CD4-positive, CD25-positive, alpha-beta regulatory T cell (primary cell): Measurements from ENCODE around the gene ZNF787. TPM values are rescaled to one million over a fixed set of nuclear protein-coding genes. Genes with fewer than 3 reads are reported as not detected.

Source experiments
- ATAC-seq, 2 donors: fragments of 150-1000 bp; cut with Tn5 transposase; one replicate each; pipeline ENCODE4 v1.10.0; 2021; ENCODE audit warnings: low read depth in 2 of 2, moderate number of reproducible peaks in 2 of 2, moderate library complexity in 1 of 2
- DNase-seq, 3 donors: peaks; one replicate each; pipeline versions ENCODE4 v3.0.0 to v3.0.0-alpha.2; 2012 to 2022; ENCODE audit warnings: mixed read lengths in 1 of 3
- H3K27ac ChIP-seq: one replicate; pipeline ENCODE4 v1.7.0; 2013; ENCODE audit warnings: mild to moderate bottlenecking, low read length; ENCODE audit not compliant: insufficient read depth, poor library complexity, severe bottlenecking
- H3K27me3 ChIP-seq: one replicate; pipeline ENCODE4 v1.7.0; 2013; ENCODE audit warnings: low read length; ENCODE audit not compliant: control insufficient read depth, insufficient read depth
- H3K36me3 ChIP-seq: one replicate; pipeline ENCODE4 v1.7.0; 2013; ENCODE audit warnings: mild to moderate bottlenecking, low read length, moderate library complexity; ENCODE audit not compliant: control insufficient read depth, insufficient read depth
- H3K4me1 ChIP-seq: 2 replicates; pipeline ENCODE4 v1.7.0; 2013; ENCODE audit warnings: mild to moderate bottlenecking, low read length; ENCODE audit not compliant: insufficient read depth, control insufficient read depth, poor library complexity, severe bottlenecking
- H3K4me3 ChIP-seq: one replicate; pipeline ENCODE4 v1.7.0; 2013; ENCODE audit warnings: low read depth, mild to moderate bottlenecking, low read length, moderate library complexity
- H3K9me3 ChIP-seq, 2 experiments: 1 replicate in 1 of 2; 2 replicates in 1 of 2; pipeline ENCODE4 v1.7.0; 2013; ENCODE audit warnings: low read length in 2 of 2, mild to moderate bottlenecking in 1 of 2, moderate library complexity in 1 of 2; ENCODE audit not compliant: control insufficient read depth in 2 of 2
- H3K27ac Mint-ChIP-seq, 3 donors: one replicate each; pipeline ENCODE4 v1.8.0; 2020 to 2022; ENCODE audit warnings: mild to moderate bottlenecking in 3 of 3, mixed read lengths in 3 of 3, moderate library complexity in 2 of 3
- H3K27me3 Mint-ChIP-seq: one replicate; pipeline ENCODE4 v1.8.0; 2022; ENCODE audit warnings: mild to moderate bottlenecking, mixed read lengths
- H3K36me3 Mint-ChIP-seq: one replicate; pipeline ENCODE4 v1.8.0; 2020; ENCODE audit warnings: mixed read lengths
- H3K4me1 Mint-ChIP-seq, 4 donors: one replicate each; pipeline ENCODE4 v1.8.0; 2020 to 2022; ENCODE audit warnings: mixed read lengths in 4 of 4, mild to moderate bottlenecking in 1 of 4
- H3K4me3 Mint-ChIP-seq, 4 donors: one replicate each; pipeline ENCODE4 v1.8.0; 2020 to 2022; ENCODE audit warnings: mild to moderate bottlenecking in 4 of 4, mixed read lengths in 4 of 4, moderate library complexity in 3 of 4
- H3K9me3 Mint-ChIP-seq, 7 donors: one replicate each; pipeline ENCODE4 v1.8.0; 2020 to 2022; ENCODE audit warnings: mixed read lengths in 7 of 7, mild to moderate bottlenecking in 3 of 7, moderate library complexity in 2 of 7
- polyA plus RNA-seq, 4 donors: library from polyadenylated mRNA; unstranded; fragments of 300-500 nt; fragmentation: Illumina TruSeq; gene quantifications; one replicate each; pipeline ENCODE4 v1.2.3, GENCODE V29; 2021
- total RNA-seq: library from RNA; stranded (reverse); gene quantifications from one replicate; pipeline ENCODE4 v1.2.3, GENCODE V29; 2022

ZNF787 gene
- total and polyA plus RNA-seq, 5 donors from 2014 or later = 0.73 to 21.4 (median 1.5) TPM

- H3K4me1 ChIP-seq = no peaks in the 10 kb centered on the region
- no peak overlapping the region for H3K4me3 Mint-ChIP-seq
- H3K4me3 ChIP-seq = no peak overlapping the region
- peaks cover 30% of the 10 kb centered on the region for H3K36me3 Mint-ChIP-seq
- H3K27ac Mint-ChIP-seq = peak overlapping the region in 1 of 3 donors; percentile 60
- peaks cover 16% of the 10 kb centered on the region for H3K36me3 ChIP-seq
- H3K27me3 Mint-ChIP-seq = no peaks in the 10 kb centered on the region
- DNase-seq (no peak), ATAC-seq (no peak)
- no peaks in the 10 kb centered on the region for H3K9me3 ChIP-seq
- H3K27ac ChIP-seq = no peak overlapping the region
- H3K27me3 ChIP-seq = no peaks in the 10 kb centered on the region
- peaks cover 0 to 19% (median 9%) of the 10 kb centered on the region in 4 donors for H3K4me1 Mint-ChIP-seq
- peaks cover 0 to 1% (median 0%) of the 10 kb centered on the region in 7 donors for H3K9me3 Mint-ChIP-seq
These were observed 29.1 kb downstream of the ZNF787 start for GRCh38 chr19:56091751-56092546.

GRCh38 chr19:56091066-56091490, 30.0 kb downstream of the ZNF787 start:
- Histone ChIP-seq H3K36me3 (peaks cover 16% of the 10 kb centered on the region), H3K9me3 (no peaks in the 10 kb centered on the region), H3K27me3 (no peaks in the 10 kb centered on the region), H3K4me1 (no peaks in the 10 kb centered on the region), H3K27ac (no peak overlapping the region), H3K4me3 (no peak overlapping the region)
- DNase-seq (no peak), ATAC-seq (no peak)
- peaks cover 0 to 1% (median 0%) of the 10 kb centered on the region in 7 donors for H3K9me3 Mint-ChIP-seq
- H3K27me3 Mint-ChIP-seq = no peaks in the 10 kb centered on the region
- H3K27ac Mint-ChIP-seq = peak overlapping the region in 1 of 3 donors; percentile 78
- H3K4me1 Mint-ChIP-seq = peaks cover 0 to 19% (median 9%) of the 10 kb centered on the region in 4 donors
- H3K36me3 Mint-ChIP-seq = peaks cover 32% of the 10 kb centered on the region
- H3K4me3 Mint-ChIP-seq = no peak overlapping the region

GRCh38 chr19:56089344-56089743, 31.8 kb downstream of the ZNF787 start:
- Mint-ChIP-seq H3K4me3 (no peak overlapping the region), H3K9me3 (peaks cover 0 to 1% (median 0%) of the 10 kb centered on the region in 7 donors), H3K27me3 (no peaks in the 10 kb centered on the region), H3K27ac (peak overlapping the region in 1 of 3 donors; percentile 25), H3K36me3 (peaks cover 31% of the 10 kb centered on the region), H3K4me1 (peaks cover 0 to 21% (median 9%) of the 10 kb centered on the region in 4 donors)
- Histone ChIP-seq H3K9me3 (no peaks in the 10 kb centered on the region), H3K36me3 (peaks cover 16% of the 10 kb centered on the region), H3K4me3 (no peak overlapping the region), H3K27me3 (no peaks in the 10 kb centered on the region), H3K4me1 (no peaks in the 10 kb centered on the region), H3K27ac (no peak overlapping the region)
- no peak for DNase-seq
- no peak for ATAC-seq

- no peak overlapping the region for H3K4me3 ChIP-seq
- no peaks in the 10 kb centered on the region for H3K9me3 ChIP-seq
- no peaks in the 10 kb centered on the region for H3K4me1 ChIP-seq
- peaks cover 16% of the 10 kb centered on the region for H3K36me3 ChIP-seq
- DNase-seq (no peak), ATAC-seq (no peak)
- H3K27me3 Mint-ChIP-seq = no peaks in the 10 kb centered on the region
- H3K36me3 Mint-ChIP-seq = peaks cover 29% of the 10 kb centered on the region
- H3K9me3 Mint-ChIP-seq = peaks cover 0 to 1% (median 0%) of the 10 kb centered on the region in 7 donors
- no peaks in the 10 kb centered on the region for H3K27me3 ChIP-seq
- peaks cover 0 to 18% (median 8%) of the 10 kb centered on the region in 4 donors for H3K4me1 Mint-ChIP-seq
- no peak overlapping the region for H3K27ac Mint-ChIP-seq
- no peak overlapping the region for H3K4me3 Mint-ChIP-seq
- no peak overlapping the region for H3K27ac ChIP-seq
These were observed 32.4 kb downstream of the ZNF787 start for GRCh38 chr19:56088497-56089215.

GRCh38 chr19:56087647-56088496, 33.2 kb downstream of the ZNF787 start:
- no peaks in the 10 kb centered on the region for H3K9me3 ChIP-seq
- H3K4me1 ChIP-seq = no peaks in the 10 kb centered on the region
- ATAC-seq (no peak), DNase-seq (no peak)
- no peaks in the 10 kb centered on the region for H3K27me3 ChIP-seq
- Mint-ChIP-seq H3K4me3 (no peak overlapping the region), H3K36me3 (peaks cover 24% of the 10 kb centered on the region), H3K9me3 (no peaks in the 10 kb centered on the region), H3K4me1 (peaks cover 0 to 12% (median 3%) of the 10 kb centered on the region in 4 donors), H3K27ac (no peak overlapping the region), H3K27me3 (no peaks in the 10 kb centered on the region)
- H3K36me3 ChIP-seq = peaks cover 16% of the 10 kb centered on the region
- no peak overlapping the region for H3K4me3 ChIP-seq
- no peak overlapping the region for H3K27ac ChIP-seq

- no peak overlapping the region for H3K4me3 ChIP-seq
- H3K36me3 ChIP-seq = peaks cover 16% of the 10 kb centered on the region
- peaks cover 0 to 11% (median 4%) of the 10 kb centered on the region in 4 donors for H3K4me1 Mint-ChIP-seq
- H3K9me3 ChIP-seq = no peaks in the 10 kb centered on the region
- ATAC-seq = no peak
- H3K27ac ChIP-seq = no peak overlapping the region
- no peaks in the 10 kb centered on the region for H3K9me3 Mint-ChIP-seq
- H3K27me3 ChIP-seq = no peaks in the 10 kb centered on the region
- no peak overlapping the region for H3K27ac Mint-ChIP-seq
- no peak overlapping the region for H3K4me3 Mint-ChIP-seq
- H3K27me3 Mint-ChIP-seq = peaks cover 6% of the 10 kb centered on the region
- no peak for DNase-seq
- no peaks in the 10 kb centered on the region for H3K4me1 ChIP-seq
- peaks cover 20% of the 10 kb centered on the region for H3K36me3 Mint-ChIP-seq
These were observed 34.2 kb downstream of the ZNF787 start for GRCh38 chr19:56086671-56087430.
